ENCODE measurements around the gene TNS1.

DNA sequence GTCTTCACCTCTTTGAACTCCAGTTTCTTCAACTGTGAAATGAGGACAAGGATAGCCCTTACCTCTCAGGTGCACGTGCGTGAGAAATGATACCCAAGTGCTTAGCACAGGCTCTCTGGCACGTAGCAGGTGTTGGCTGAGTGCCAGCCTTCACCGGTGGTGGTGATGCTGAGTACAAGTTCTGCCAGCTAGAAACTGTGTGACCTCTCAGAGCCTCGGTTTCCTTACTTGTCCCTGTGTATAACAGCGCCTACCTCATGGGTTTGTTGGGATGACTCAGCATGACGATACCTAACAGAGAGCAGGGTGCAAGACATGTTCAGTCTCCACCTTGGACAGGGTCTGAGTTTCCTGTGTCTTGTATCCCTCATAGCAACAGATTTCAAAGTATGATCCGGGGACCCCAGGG, 205.1 kb downstream of the TNS1 start:
- TF ChIP-seq, protein P1, sequence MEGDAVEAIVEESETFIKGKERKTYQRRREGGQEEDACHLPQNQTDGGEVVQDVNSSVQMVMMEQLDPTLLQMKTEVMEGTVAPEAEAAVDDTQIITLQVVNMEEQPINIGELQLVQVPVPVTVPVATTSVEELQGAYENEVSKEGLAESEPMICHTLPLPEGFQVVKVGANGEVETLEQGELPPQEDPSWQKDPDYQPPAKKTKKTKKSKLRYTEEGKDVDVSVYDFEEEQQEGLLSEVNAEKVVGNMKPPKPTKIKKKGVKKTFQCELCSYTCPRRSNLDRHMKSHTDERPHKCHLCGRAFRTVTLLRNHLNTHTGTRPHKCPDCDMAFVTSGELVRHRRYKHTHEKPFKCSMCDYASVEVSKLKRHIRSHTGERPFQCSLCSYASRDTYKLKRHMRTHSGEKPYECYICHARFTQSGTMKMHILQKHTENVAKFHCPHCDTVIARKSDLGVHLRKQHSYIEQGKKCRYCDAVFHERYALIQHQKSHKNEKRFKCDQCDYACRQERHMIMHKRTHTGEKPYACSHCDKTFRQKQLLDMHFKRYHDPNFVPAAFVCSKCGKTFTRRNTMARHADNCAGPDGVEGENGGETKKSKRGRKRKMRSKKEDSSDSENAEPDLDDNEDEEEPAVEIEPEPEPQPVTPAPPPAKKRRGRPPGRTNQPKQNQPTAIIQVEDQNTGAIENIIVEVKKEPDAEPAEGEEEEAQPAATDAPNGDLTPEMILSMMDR (IDR thresholded peaks at IDR 0.05): no peak
- no peak for TF ChIP-seq POLR2A (IDR thresholded peaks at IDR 0.05)

Data from Peyer's patch (tissue), 4 donors.